AG10803 (cell line): ENCODE results near the gene FIGN.

Experiments
- DNase-seq: peaks from one replicate; pipeline ENCODE4 v3.0.0; 2010; ENCODE audit warnings: low read depth
- H3K4me3 ChIP-seq: 2 replicates; pipeline ENCODE4 v1.5.1; 2011; ENCODE audit warnings: mild to moderate bottlenecking, low read length, control low read depth
- TF ChIP-seq, protein P1 (sequence below): conservative IDR thresholded peaks from 2 replicates; pipeline ENCODE4 v1.5.1; 2011; ENCODE audit warnings: mild to moderate bottlenecking, low read length, control low read depth, inconsistent platforms

Gene FIGN

DNA sequence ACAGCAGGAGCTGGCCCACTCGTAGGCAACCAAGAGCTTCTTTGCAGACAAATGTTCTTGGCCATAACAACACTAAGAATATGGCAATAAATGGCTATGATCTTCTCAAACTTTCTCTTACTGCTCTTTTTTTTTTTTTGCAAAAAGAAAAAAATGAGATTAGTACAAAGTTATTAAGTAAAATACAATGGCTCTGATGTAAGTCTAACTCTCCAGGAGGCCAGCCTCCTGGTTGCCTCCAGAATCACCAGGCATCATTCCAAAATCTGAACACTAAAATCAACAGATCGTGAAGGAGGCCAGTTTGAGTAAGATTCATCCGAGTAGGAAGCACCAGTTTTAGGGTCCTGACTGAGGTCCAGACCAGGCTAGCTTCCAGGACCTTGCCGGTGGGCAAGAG is 20.8 kb upstream of the FIGN start:
- DNase-seq = no peak
- H3K4me3 ChIP-seq = no peak overlapping the region
- TF ChIP-seq, protein P1, sequence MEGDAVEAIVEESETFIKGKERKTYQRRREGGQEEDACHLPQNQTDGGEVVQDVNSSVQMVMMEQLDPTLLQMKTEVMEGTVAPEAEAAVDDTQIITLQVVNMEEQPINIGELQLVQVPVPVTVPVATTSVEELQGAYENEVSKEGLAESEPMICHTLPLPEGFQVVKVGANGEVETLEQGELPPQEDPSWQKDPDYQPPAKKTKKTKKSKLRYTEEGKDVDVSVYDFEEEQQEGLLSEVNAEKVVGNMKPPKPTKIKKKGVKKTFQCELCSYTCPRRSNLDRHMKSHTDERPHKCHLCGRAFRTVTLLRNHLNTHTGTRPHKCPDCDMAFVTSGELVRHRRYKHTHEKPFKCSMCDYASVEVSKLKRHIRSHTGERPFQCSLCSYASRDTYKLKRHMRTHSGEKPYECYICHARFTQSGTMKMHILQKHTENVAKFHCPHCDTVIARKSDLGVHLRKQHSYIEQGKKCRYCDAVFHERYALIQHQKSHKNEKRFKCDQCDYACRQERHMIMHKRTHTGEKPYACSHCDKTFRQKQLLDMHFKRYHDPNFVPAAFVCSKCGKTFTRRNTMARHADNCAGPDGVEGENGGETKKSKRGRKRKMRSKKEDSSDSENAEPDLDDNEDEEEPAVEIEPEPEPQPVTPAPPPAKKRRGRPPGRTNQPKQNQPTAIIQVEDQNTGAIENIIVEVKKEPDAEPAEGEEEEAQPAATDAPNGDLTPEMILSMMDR = no peak

- no peak overlapping the region for H3K4me3 ChIP-seq
- TF ChIP-seq, protein P1 = no peak
- DNase-seq = no peak
Observed at GRCh38 chr2:163755366-163755765, 19.6 kb upstream of the FIGN start.

DNA sequence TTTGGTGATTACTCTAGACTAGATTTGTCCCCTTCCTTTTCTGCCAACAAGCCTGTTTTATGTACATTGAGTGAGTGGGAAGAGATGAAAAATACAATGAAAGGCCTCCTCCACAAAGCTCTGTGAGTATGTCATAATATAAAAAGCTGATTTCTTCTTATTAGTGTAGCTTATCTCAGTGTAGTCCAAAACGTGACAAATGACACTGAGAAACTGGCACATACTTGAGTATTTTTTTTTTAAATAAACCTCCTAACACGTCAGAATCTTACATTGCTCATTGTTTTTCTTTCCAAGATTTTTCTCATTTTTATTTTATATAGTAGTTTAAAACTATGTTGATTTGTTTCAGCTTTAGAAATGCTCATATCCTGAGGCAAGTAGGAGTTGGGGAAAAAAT is 17.9 kb upstream of the FIGN start:
- no peak overlapping the region for H3K4me3 ChIP-seq
- TF ChIP-seq, protein P1 = no peak
- DNase-seq = no peak

- TF ChIP-seq, protein P1 = no peak
- no peak for DNase-seq
- no peak overlapping the region for H3K4me3 ChIP-seq
Observed at GRCh38 chr2:163752267-163752666, 16.5 kb upstream of the FIGN start.

GRCh38 chr2:163751696-163752095 is 15.9 kb upstream of the FIGN start:
- TF ChIP-seq, protein P1 = no peak
- DNase-seq = no peak

GRCh38 chr2:163748420-163748819 is 12.6 kb upstream of the FIGN start:
- no peak overlapping the region for H3K4me3 ChIP-seq
- TF ChIP-seq, protein P1 = no peak
- DNase-seq = no peak

More at GRCh38 chr2:163751696-163752095, 15.9 kb upstream of the FIGN start:
- no peak overlapping the region for H3K4me3 ChIP-seq

DNA sequence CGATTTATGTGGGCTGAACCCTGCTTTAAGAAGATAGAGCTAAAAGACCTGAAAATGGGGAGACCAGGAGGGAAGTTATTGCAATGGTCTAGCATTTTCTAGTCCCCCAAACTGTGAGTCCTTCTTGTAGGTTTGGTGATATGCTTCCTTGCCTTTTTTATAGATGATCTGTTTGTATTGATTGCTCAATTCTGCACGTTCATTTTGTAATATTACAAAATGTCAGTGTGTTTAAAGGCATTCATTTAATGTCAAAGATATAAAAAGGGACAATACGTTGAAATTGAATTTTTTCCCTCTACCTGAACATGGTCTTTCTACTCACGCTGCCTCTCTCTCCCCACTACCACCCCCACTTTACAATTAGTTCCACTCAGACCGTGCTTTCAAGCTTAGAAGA is 5.6 kb upstream of the FIGN start:
- DNase-seq = no peak
- H3K4me3 ChIP-seq = no peak overlapping the region
- TF ChIP-seq, protein P1 = no peak
